WTC11 (cell line): ENCODE results near the gene PLPP7. TPM values are rescaled to one million over a fixed set of nuclear protein-coding genes. Genes with fewer than 3 reads are reported as not detected.
"Not testable (repeated sequence)": the region's sequence is repeated elsewhere in the genome, so short reads cannot be mapped to it uniquely, and the experiment has no call there.

Experiments
- ATAC-seq: fragments of 200-7000 bp; cut with Tn5 transposase; 2 replicates; pipeline ENCODE4 v1.10.0; 2021; ENCODE audit warnings: mild to moderate bottlenecking, moderate library complexity
- Bru-seq: library from RNA; stranded (reverse); fragments of 400-500 nt; gene quantifications from one replicate; lab custom pipeline; 2021; lab: Mats Ljungman, UMichigan
- CTCF ChIA-PET: fragments of 300-600 bp; sonication (Branson Sonifier 250); formaldehyde crosslinking; loops from one replicate; lab custom pipeline; 2021; ENCODE audit warnings: antibody characterized with exemption; lab: Charles Lee
- POLR2A ChIA-PET: fragments of 350-600 bp; sonication (Branson Sonifier 250); formaldehyde crosslinking; loops from one replicate; lab custom pipeline; 2021; ENCODE audit warnings: antibody characterized with exemption; lab: Charles Lee
- DNase-seq: peaks from one replicate; pipeline ENCODE4 v3.0.0; 2021; ENCODE audit warnings: low spot score
- H3K27ac Mint-ChIP-seq: 2 replicates; pipeline ENCODE4 v1.8.0; 2021; ENCODE audit warnings: mixed read lengths
- H3K27me3 Mint-ChIP-seq: 2 replicates; pipeline ENCODE4 v1.8.0; 2021; ENCODE audit warnings: low read depth, mild to moderate bottlenecking, moderate library complexity, mixed read lengths
- H3K36me3 Mint-ChIP-seq: 2 replicates; pipeline ENCODE4 v1.8.0; 2021; ENCODE audit warnings: mixed read lengths
- H3K4me1 Mint-ChIP-seq: 2 replicates; pipeline ENCODE4 v1.8.0; 2022; ENCODE audit warnings: mixed read lengths
- H3K4me3 Mint-ChIP-seq: 2 replicates; pipeline ENCODE4 v1.8.0; 2021; ENCODE audit warnings: mild to moderate bottlenecking, moderate library complexity, mixed read lengths
- H3K9me3 Mint-ChIP-seq: 2 replicates; pipeline ENCODE4 v1.8.0; 2021; ENCODE audit warnings: mixed read lengths
- AFF4 ChIP-seq: sonication (generic); formaldehyde crosslinking; IDR thresholded peaks from 2 replicates; pipeline ENCODE4 v1.8.1; 2023; ENCODE audit warnings: mild to moderate bottlenecking, missing genetic modification reagents, borderline replicate concordance
- AR ChIP-seq: fragments of 250-450 bp; sonication (Bioruptor Pico); IDR thresholded peaks from 2 replicates; pipeline ENCODE4 v1.9.0; 2021; ENCODE audit warnings: mild to moderate bottlenecking
- CBFB ChIP-seq: sonication (generic); formaldehyde crosslinking; IDR thresholded peaks from 2 replicates; pipeline ENCODE4 v1.8.1; 2022; ENCODE audit warnings: mild to moderate bottlenecking, low read depth, missing genetic modification reagents
- CDX4 ChIP-seq: fragments of 250-450 bp; sonication (Bioruptor Pico); IDR thresholded peaks from 2 replicates; pipeline ENCODE4 v1.9.0; 2021; ENCODE audit warnings: moderate library complexity, mild to moderate bottlenecking, inconsistent platforms, borderline replicate concordance
- CREM ChIP-seq: sonication (generic); formaldehyde crosslinking; IDR thresholded peaks from 2 replicates; pipeline ENCODE4 v1.8.1; 2022; ENCODE audit warnings: mild to moderate bottlenecking, missing genetic modification reagents, moderate library complexity
- FOXK1 ChIP-seq: sonication (generic); formaldehyde crosslinking; IDR thresholded peaks from 2 replicates; pipeline ENCODE4 v1.8.0; 2022; ENCODE audit warnings: mild to moderate bottlenecking, moderate library complexity, missing genetic modification reagents
- MYBL2 ChIP-seq: sonication (generic); formaldehyde crosslinking; IDR thresholded peaks from 2 replicates; pipeline ENCODE4 v1.8.1; 2023; ENCODE audit warnings: mild to moderate bottlenecking, moderate library complexity, missing genetic modification reagents
- NFYB ChIP-seq: sonication (generic); formaldehyde crosslinking; conservative IDR thresholded peaks from 2 replicates; pipeline ENCODE4 v1.8.0; 2022; ENCODE audit warnings: low read depth, missing genetic modification reagents
- NR3C1 ChIP-seq: sonication (generic); formaldehyde crosslinking; conservative IDR thresholded peaks from 2 replicates; pipeline ENCODE4 v1.8.1; 2023; ENCODE audit warnings: low read depth, mild to moderate bottlenecking, missing genetic modification reagents
- OVOL2 ChIP-seq: fragments of 250-450 bp; sonication (Bioruptor Pico); IDR thresholded peaks from 2 replicates; pipeline ENCODE4 v1.9.0; 2021; ENCODE audit warnings: mild to moderate bottlenecking, borderline replicate concordance
- PRRX2 ChIP-seq: fragments of 250-450 bp; sonication (Bioruptor Pico); IDR thresholded peaks from 2 replicates; pipeline ENCODE4 v1.8.0; 2021; ENCODE audit warnings: mild to moderate bottlenecking
- RELA ChIP-seq: sonication (generic); formaldehyde crosslinking; IDR thresholded peaks from 2 replicates; pipeline ENCODE4 v1.8.1; 2022; ENCODE audit warnings: missing genetic modification reagents, mild to moderate bottlenecking, borderline replicate concordance
- SMAD3 ChIP-seq: sonication (generic); formaldehyde crosslinking; IDR thresholded peaks from 2 replicates; pipeline ENCODE4 v1.8.0; 2022; ENCODE audit warnings: missing genetic modification reagents, mild to moderate bottlenecking, borderline replicate concordance
- TCF7 ChIP-seq: sonication (generic); formaldehyde crosslinking; IDR thresholded peaks from 2 replicates; pipeline ENCODE4 v1.8.0; 2022; ENCODE audit warnings: mild to moderate bottlenecking, low read depth, missing genetic modification reagents, moderate library complexity
- ZNF263 ChIP-seq: sonication (generic); formaldehyde crosslinking; IDR thresholded peaks from 2 replicates; pipeline ENCODE4 v1.8.1; 2022; ENCODE audit warnings: low read depth, mild to moderate bottlenecking, moderate library complexity, missing genetic modification reagents
- ZNF671 ChIP-seq: fragments of 250-450 bp; sonication (Bioruptor Pico); IDR thresholded peaks from 2 replicates; pipeline ENCODE4 v1.8.0; 2021; ENCODE audit warnings: mild to moderate bottlenecking
- long read RNA-seq, 3 experiments: library from RNA in 1 of 3; library from capped mRNA in 1 of 3; library from polyadenylated mRNA in 1 of 3; unstranded in 2 of 3; stranded (forward) in 1 of 3; transcript quantifications; one replicate each; pipeline ENCODE4 v2.0.0, GENCODE V29; 2021
- total RNA-seq: library from RNA; stranded (reverse); gene quantifications from 3 replicates; pipeline ENCODE4 v1.2.3, GENCODE V29; 2021

PLPP7 gene
- total RNA-seq = 4.2 to 4.9 TPM (median 4.7 TPM) in 3 replicates
- Bru-seq, nascent RNA = percentile 37 among the genes with signal in this experiment
- long read RNA-seq, experiment 1, transcript PLPP7-202 (2 exons, 2,095 nt) = major isoform, 14 of 16 reads
- long read RNA-seq, experiment 1, partial matches to known transcripts = 0 of 16 reads
- long read RNA-seq, experiment 1, other reads (novel, unspliced or antisense) = 1 of 16 reads
- long read RNA-seq, experiment 2, partial matches to known transcripts = 1 of 6 reads
- long read RNA-seq, experiment 2, other reads (novel, unspliced or antisense) = 1 of 6 reads
- long read RNA-seq, experiment 3, partial matches to known transcripts = 0 of 3 reads
- long read RNA-seq, experiment 3, other reads (novel, unspliced or antisense) = 1 of 3 reads

- no peaks in the 10 kb centered on the region for H3K9me3 Mint-ChIP-seq
- CTCF ChIA-PET = interaction anchor here (0.6 to 4.4 kb wide), 9 partner anchors 9 to 60 kb away, joined by 3 to 44 read pairs (median 6); partner anchors contain the start of gene FAM78A
Measured at GRCh38 chr9:131289301-131290035, at the start of gene PLPP7. Gene PLPP7 (plus strand): TSS chr9:131289723. CDS start chr9:131289998, 275 bp downstream.

GRCh38 chr9:131240047-131240921 lies 49.2 kb upstream of the PLPP7 start:
- Mint-ChIP-seq H3K27me3 (no peaks in the 10 kb centered on the region), H3K27ac (no peak overlapping the region), H3K36me3 (peaks cover 5% of the 10 kb centered on the region), H3K4me3 (no peak overlapping the region), H3K9me3 (peaks cover 17% of the 10 kb centered on the region), H3K4me1 (peaks cover 21% of the 10 kb centered on the region)
- POLR2A ChIA-PET = no interaction called here
- CTCF ChIA-PET = no interaction called here
- ATAC-seq (no peak), DNase-seq (no peak)
- TF ChIP-seq ZNF671 (CRISPR knock-in tag) (no peak), CBFB (CRISPR knock-in tag) (no peak), CREM (CRISPR knock-in tag) (no peak), OVOL2 (CRISPR knock-in tag) (no peak), PRRX2 (CRISPR knock-in tag) (no peak), AR (no peak), TCF7 (no peak), RELA (CRISPR knock-in tag) (no peak), NR3C1 (no peak)

More at GRCh38 chr9:131289301-131290035, at the start of gene PLPP7:
- H3K27me3 Mint-ChIP-seq = peaks cover 3% of the 10 kb centered on the region; the same call in 1 of the 2 replicates
- ATAC-seq = peak; percentile 97
- peaks cover 10% of the 10 kb centered on the region for H3K4me1 Mint-ChIP-seq
- TF ChIP-seq AFF4 (CRISPR knock-in tag) (no peak), MYBL2 (CRISPR knock-in tag) (peak; percentile 44; the same call in 1 of the 2 replicates), CDX4 (CRISPR knock-in tag) (no peak), FOXK1 (no peak; the same call in 1 of the 2 replicates), NFYB (CRISPR knock-in tag) (peak; percentile 70), ZNF263 (CRISPR knock-in tag) (no peak), SMAD3 (CRISPR knock-in tag) (no peak)
- H3K36me3 Mint-ChIP-seq = no peaks in the 10 kb centered on the region
- POLR2A ChIA-PET = interaction anchor here (0.8 to 1.3 kb wide), 2 partner anchors 8 to 13 kb away, joined by 3 read pairs; partner anchors contain the start of gene FAM78A
- H3K4me3 Mint-ChIP-seq = peak within 1 kb of the TSS; percentile 36; the same call in 1 of the 2 replicates
- peak; percentile 75 for DNase-seq
- peak within 1 kb of the TSS; percentile 41; the same call in 1 of the 2 replicates for H3K27ac Mint-ChIP-seq

GRCh38 chr9:131244331-131244730 lies 45.2 kb upstream of the PLPP7 start:
- ATAC-seq, H3K27ac Mint-ChIP-seq, H3K27me3 Mint-ChIP-seq, H3K4me1 Mint-ChIP-seq, H3K36me3 Mint-ChIP-seq, DNase-seq, CTCF ChIA-PET, H3K4me3 Mint-ChIP-seq: not testable (repeated sequence)
- H3K9me3 Mint-ChIP-seq = peaks cover 20% of the 10 kb centered on the region
- POLR2A ChIA-PET = interaction anchor here (0.7 kb wide), 1 partner anchor 111 kb away, joined by 9 read pairs; no protein-coding TSS in a partner anchor
